ENCODE results near the gene VPS54. TPM values are rescaled to one million over a fixed set of nuclear protein-coding genes. Genes with fewer than 3 reads are reported as not detected.
A peak's percentile ranks its signal among the peaks of the same experiment; 100 is the strongest.

The VPS54 gene
- total RNA-seq, 1 donor from 2014 or later, result 44.3 TPM

DNA sequence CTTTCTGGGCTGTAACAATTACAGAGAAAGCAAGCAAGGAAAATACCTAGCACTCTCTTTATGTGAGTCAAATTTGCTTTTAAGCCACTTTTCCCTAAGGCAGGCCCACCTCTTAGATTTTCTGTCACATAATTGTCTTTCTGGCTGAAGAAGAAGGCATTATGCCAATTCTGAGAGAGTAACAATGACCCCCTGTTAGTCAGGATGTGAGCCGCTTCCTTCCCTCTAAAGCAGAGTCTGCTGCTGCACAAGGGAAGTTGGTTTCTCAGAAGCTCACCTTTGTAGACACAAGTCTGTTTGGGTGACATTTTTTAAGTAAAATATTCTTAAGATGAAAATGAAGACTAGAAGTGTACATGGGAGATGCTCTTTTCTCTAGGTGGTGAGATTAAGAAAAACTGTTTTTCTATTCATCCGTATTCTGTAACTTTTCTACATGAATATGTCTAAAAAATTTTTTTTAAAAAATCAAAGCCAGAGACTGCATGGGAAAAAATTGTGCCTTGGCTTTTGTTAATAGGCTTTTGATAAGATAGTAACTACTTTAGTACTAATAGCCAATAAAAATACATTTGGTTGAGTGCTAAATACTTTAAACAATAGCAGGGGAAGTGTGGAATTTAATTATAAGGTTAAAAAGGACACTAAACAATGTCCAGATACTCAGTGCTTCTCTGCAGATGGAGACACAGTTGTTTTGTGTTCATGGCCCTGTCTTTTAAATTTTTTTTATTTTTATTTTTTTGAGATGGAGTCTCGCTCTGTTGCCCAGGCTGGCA, 33.4 kb upstream of the VPS54 start:
- no peaks in the 10 kb centered on the region for H3K27me3 Mint-ChIP-seq (ENCODE audit: insufficient read depth, low read depth)
- Histone ChIP-seq H4K20me1 (ENCODE audit: low read depth) (no peaks in the 10 kb centered on the region), H3K9ac (no peak overlapping the region), H3K9me3 (ENCODE audit: low read depth) (no peaks in the 10 kb centered on the region), H3K4me2 (no peak overlapping the region), H3F3A (ENCODE audit: low read depth) (peaks cover 21% of the 10 kb centered on the region), H3K27ac (no peak overlapping the region), H3K4me3 (no peak overlapping the region), H3K79me2 (ENCODE audit: low read depth) (no peaks in the 10 kb centered on the region), H2AFZ (replicated peaks) (no peak overlapping the region), H3K4me1 (peaks cover 15% of the 10 kb centered on the region), H3K27me3 (no peaks in the 10 kb centered on the region), H3K36me3 (no peaks in the 10 kb centered on the region)
- DNase-seq (ENCODE audit: low spot score), result peak; percentile 15
- no peak overlapping the region for H3K27ac Mint-ChIP-seq
- no peak overlapping the region for H3K4me3 Mint-ChIP-seq
- TF ChIP-seq EZH2 (IDR thresholded peaks at IDR 0.05) (no peak), EZH2phosphoT487 (IDR thresholded peaks at IDR 0.05) (no peak)
- TF ChIP-seq, protein P1, sequence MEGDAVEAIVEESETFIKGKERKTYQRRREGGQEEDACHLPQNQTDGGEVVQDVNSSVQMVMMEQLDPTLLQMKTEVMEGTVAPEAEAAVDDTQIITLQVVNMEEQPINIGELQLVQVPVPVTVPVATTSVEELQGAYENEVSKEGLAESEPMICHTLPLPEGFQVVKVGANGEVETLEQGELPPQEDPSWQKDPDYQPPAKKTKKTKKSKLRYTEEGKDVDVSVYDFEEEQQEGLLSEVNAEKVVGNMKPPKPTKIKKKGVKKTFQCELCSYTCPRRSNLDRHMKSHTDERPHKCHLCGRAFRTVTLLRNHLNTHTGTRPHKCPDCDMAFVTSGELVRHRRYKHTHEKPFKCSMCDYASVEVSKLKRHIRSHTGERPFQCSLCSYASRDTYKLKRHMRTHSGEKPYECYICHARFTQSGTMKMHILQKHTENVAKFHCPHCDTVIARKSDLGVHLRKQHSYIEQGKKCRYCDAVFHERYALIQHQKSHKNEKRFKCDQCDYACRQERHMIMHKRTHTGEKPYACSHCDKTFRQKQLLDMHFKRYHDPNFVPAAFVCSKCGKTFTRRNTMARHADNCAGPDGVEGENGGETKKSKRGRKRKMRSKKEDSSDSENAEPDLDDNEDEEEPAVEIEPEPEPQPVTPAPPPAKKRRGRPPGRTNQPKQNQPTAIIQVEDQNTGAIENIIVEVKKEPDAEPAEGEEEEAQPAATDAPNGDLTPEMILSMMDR (IDR thresholded peaks at IDR 0.05), result no peak
- peaks cover 2% of the 10 kb centered on the region for H3K9me3 Mint-ChIP-seq
- H3K36me3 Mint-ChIP-seq, result no peaks in the 10 kb centered on the region
- peaks cover 24% of the 10 kb centered on the region for H3K4me1 Mint-ChIP-seq

DNA sequence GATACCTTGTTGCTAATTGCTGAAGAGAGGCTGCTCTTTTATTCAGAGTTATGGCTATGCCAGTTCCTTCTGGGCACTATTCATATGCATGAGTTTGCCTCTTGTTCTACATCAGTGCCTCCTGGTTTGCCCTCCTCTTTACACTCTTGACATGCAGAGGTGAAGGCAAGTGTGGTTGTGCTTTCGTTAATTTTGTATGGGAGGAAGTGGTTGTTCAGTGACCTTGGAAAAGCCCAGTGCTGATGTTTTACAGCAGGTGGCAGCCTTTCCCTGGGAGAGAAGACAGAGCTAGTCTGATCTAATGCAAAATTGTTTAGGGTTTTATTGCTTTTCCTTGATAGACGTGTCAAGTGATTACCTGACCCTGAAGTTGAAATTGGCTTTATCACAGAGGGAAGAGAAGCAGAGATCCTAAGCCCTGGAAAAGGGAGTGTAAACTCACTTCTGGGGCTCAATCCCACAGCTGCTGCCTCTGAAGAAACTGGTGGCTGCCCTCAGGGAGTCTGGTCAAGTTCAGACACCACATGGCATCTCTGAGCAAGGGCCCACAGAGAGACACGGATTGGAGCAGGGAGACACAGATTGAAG, 30.5 kb upstream of the VPS54 start:
- H3K9ac ChIP-seq, result no peak overlapping the region
- TF ChIP-seq EZH2 (IDR thresholded peaks at IDR 0.05) (no peak), EZH2phosphoT487 (IDR thresholded peaks at IDR 0.05) (no peak)
- TF ChIP-seq, protein P1 (IDR thresholded peaks at IDR 0.05), result peak; percentile 78
- H3K27me3 ChIP-seq, result no peaks in the 10 kb centered on the region
- H4K20me1 ChIP-seq (ENCODE audit: low read depth), result no peaks in the 10 kb centered on the region
- peaks cover 2% of the 10 kb centered on the region for H3K9me3 Mint-ChIP-seq
- peaks cover 19% of the 10 kb centered on the region for H3K4me1 Mint-ChIP-seq
- H3K27ac Mint-ChIP-seq, result peak overlapping the region; percentile 57
- H3K4me3 ChIP-seq, result no peak overlapping the region
- H3K9me3 ChIP-seq (ENCODE audit: low read depth), result no peaks in the 10 kb centered on the region
- no peaks in the 10 kb centered on the region for H3K36me3 ChIP-seq
- DNase-seq (ENCODE audit: low spot score), result peak; percentile 56
- H2AFZ ChIP-seq (replicated peaks), result no peak overlapping the region
- H3K79me2 ChIP-seq (ENCODE audit: low read depth), result no peaks in the 10 kb centered on the region
- H3K4me3 Mint-ChIP-seq, result no peak overlapping the region
- H3K36me3 Mint-ChIP-seq, result no peaks in the 10 kb centered on the region
- no peak overlapping the region for H3K4me2 ChIP-seq
- H3K4me1 ChIP-seq, result peaks cover 15% of the 10 kb centered on the region
- H3F3A ChIP-seq (ENCODE audit: low read depth), result peaks cover 21% of the 10 kb centered on the region
- no peak overlapping the region for H3K27ac ChIP-seq
- H3K27me3 Mint-ChIP-seq (ENCODE audit: insufficient read depth, low read depth), result no peaks in the 10 kb centered on the region

GRCh38 chr2:64045938-64046337, 26.7 kb upstream of the VPS54 start:
- H3K79me2 ChIP-seq (ENCODE audit: low read depth), result no peaks in the 10 kb centered on the region
- Mint-ChIP-seq H3K27ac (no peak overlapping the region), H3K36me3 (no peaks in the 10 kb centered on the region), H3K27me3 (ENCODE audit: insufficient read depth, low read depth) (no peaks in the 10 kb centered on the region), H3K4me1 (peaks cover 11% of the 10 kb centered on the region), H3K9me3 (peaks cover 7% of the 10 kb centered on the region), H3K4me3 (no peak overlapping the region)
- H3K9me3 ChIP-seq (ENCODE audit: low read depth), result no peaks in the 10 kb centered on the region
- H3K27ac ChIP-seq, result no peak overlapping the region
- no peaks in the 10 kb centered on the region for H3F3A ChIP-seq (ENCODE audit: low read depth)
- H3K4me1 ChIP-seq, result no peaks in the 10 kb centered on the region
- no peaks in the 10 kb centered on the region for H4K20me1 ChIP-seq (ENCODE audit: low read depth)
- no peak for DNase-seq (ENCODE audit: low spot score)
- no peak overlapping the region for H3K4me2 ChIP-seq
- H3K9ac ChIP-seq, result no peak overlapping the region
- TF ChIP-seq EZH2 (IDR thresholded peaks at IDR 0.05), result no peak
- TF ChIP-seq, protein P1 (IDR thresholded peaks at IDR 0.05), result no peak
- no peak for TF ChIP-seq EZH2phosphoT487 (IDR thresholded peaks at IDR 0.05)
- H3K27me3 ChIP-seq, result no peaks in the 10 kb centered on the region
- H3K36me3 ChIP-seq, result no peaks in the 10 kb centered on the region
- no peak overlapping the region for H2AFZ ChIP-seq (replicated peaks)
- no peak overlapping the region for H3K4me3 ChIP-seq
